Ascending aorta (tissue), 2 donors: ENCODE results near the gene ZMYND8. TPM values are rescaled to one million over a fixed set of nuclear protein-coding genes. Genes with fewer than 3 reads are reported as not detected.

Experiments used
- DNase-seq, 2 donors: peaks; one replicate each; pipeline ENCODE4 v3.0.0-alpha.2; 2019; ENCODE audit warnings: low spot score in 2 of 2
- H3K27ac ChIP-seq, 2 donors: fragments of 200-600 bp; sonication (generic); one replicate each; pipeline ENCODE4 v1.5.1; 2016 to 2017; ENCODE audit warnings: mild to moderate bottlenecking in 1 of 2
- H3K27me3 ChIP-seq: fragments of 200-600 bp; sonication (generic); one replicate; pipeline ENCODE4 v1.5.1; 2017
- H3K36me3 ChIP-seq, 2 donors: fragments of 200-600 bp; sonication (generic); one replicate each; pipeline ENCODE4 v1.5.1; 2016
- H3K4me1 ChIP-seq, 2 donors: fragments of 200-600 bp; sonication (generic); one replicate each; pipeline ENCODE4 v1.5.1; 2016 to 2017; ENCODE audit warnings: mild to moderate bottlenecking in 1 of 2
- H3K4me3 ChIP-seq, 2 donors: fragments of 200-600 bp; sonication (generic); one replicate each; pipeline ENCODE4 v1.5.1; 2016 to 2017; ENCODE audit warnings: mild to moderate bottlenecking in 1 of 2
- H3K9me3 ChIP-seq, 2 donors: fragments of 200-600 bp; sonication (generic); one replicate each; pipeline ENCODE4 v1.5.1; 2016
- intact Hi-C: fragments of 100-400 bp; cut with DNase I; formaldehyde crosslinking; loops from one replicate; pipeline ENCODE4 v1.15.1; 2023
- total RNA-seq: library from RNA; depleted of rRNA; stranded (reverse); fragments of >200 nt; gene quantifications from one replicate; pipeline ENCODE4 v1.1.0, GENCODE V29; 2016
- TF ChIP-seq, protein P1 (sequence below), 3 experiments: fragments of 200-600 bp in 2 of 3; fragments of 450-650 bp in 1 of 3; sonication (generic) in 2 of 3; IDR thresholded peaks; one replicate each; pipeline ENCODE4 v1.5.1; 2016 to 2019; ENCODE audit warnings: antibody characterized with exemption in 3 of 3, mild to moderate bottlenecking in 1 of 3, moderate library complexity in 1 of 3

The ZMYND8 gene
- total RNA-seq, 1 donor from 2014 or later, result 23.2 TPM

DNA sequence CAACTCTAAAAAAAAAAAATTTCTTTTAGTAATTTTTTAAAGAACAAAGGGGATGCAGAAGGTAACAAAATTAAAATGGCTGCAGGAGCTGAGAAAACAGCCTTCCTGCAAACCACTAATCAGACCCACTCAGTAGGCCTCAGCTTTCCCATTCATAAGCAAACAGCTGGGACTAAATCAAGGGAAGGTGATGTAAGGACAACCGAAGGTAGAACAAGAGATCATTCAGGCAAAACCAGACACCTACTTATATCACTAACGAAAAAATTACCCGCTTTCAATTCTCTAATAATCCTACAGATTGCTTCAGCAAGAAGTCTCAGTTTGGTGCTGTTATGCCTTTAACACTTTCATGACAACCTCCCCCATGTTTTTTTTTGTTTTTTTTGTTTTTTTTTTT, 124.0 kb downstream of the ZMYND8 start:
- no peaks in the 10 kb centered on the region for H3K9me3 ChIP-seq
- H3K4me1 ChIP-seq, result peaks cover 8 to 14% of the 10 kb centered on the region in 2 donors
- no peak for DNase-seq
- H3K27me3 ChIP-seq, result no peaks in the 10 kb centered on the region
- no peak overlapping the region for H3K4me3 ChIP-seq
- intact Hi-C loops, result no loop called here
- TF ChIP-seq, protein P1, sequence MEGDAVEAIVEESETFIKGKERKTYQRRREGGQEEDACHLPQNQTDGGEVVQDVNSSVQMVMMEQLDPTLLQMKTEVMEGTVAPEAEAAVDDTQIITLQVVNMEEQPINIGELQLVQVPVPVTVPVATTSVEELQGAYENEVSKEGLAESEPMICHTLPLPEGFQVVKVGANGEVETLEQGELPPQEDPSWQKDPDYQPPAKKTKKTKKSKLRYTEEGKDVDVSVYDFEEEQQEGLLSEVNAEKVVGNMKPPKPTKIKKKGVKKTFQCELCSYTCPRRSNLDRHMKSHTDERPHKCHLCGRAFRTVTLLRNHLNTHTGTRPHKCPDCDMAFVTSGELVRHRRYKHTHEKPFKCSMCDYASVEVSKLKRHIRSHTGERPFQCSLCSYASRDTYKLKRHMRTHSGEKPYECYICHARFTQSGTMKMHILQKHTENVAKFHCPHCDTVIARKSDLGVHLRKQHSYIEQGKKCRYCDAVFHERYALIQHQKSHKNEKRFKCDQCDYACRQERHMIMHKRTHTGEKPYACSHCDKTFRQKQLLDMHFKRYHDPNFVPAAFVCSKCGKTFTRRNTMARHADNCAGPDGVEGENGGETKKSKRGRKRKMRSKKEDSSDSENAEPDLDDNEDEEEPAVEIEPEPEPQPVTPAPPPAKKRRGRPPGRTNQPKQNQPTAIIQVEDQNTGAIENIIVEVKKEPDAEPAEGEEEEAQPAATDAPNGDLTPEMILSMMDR (IDR thresholded peaks at IDR 0.05), result no peak
- peaks cover 23 to 66% of the 10 kb centered on the region in 2 donors for H3K36me3 ChIP-seq
- H3K27ac ChIP-seq, result peak overlapping the region; percentile 48 to 72

DNA sequence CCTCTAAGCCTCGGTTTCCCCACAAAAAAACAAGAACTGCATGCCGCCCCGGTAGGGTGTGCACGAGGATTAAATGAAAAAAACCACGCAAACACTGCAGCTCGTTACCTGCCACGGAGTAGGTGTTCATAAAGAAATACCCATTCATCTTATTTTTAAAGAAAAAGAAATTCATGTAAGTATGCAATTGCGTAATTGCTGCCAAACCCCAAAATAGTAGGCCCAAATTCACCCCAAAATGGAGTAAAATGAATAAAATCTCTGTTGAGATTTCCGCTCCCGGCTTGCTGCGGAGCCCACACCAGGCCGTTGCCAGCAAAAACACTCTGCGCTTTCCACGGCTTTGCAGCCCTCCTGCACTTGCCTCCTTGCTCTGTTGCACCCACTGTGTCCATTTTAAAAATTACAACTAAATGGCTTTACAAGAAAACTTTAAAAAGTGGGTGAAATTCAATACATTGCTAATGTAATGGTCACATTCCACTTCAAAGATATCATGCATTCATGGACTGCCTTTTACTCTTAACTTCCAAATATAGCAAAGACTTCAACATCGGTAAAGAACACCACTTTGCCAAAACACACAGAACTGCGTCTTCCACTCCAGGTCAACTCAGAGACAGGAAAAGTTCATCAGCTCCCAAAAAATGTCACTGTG, 125.0 kb downstream of the ZMYND8 start:
- Histone ChIP-seq H3K27me3 (no peaks in the 10 kb centered on the region), H3K36me3 (peaks cover 27 to 67% of the 10 kb centered on the region in 2 donors), H3K4me1 (peaks cover 8 to 14% of the 10 kb centered on the region in 2 donors), H3K27ac (peak overlapping the region; percentile 48 to 72), H3K9me3 (no peaks in the 10 kb centered on the region), H3K4me3 (peak overlapping the region; percentile 10 to 33)
- intact Hi-C loops, result no loop called here
- TF ChIP-seq, protein P1 (IDR thresholded peaks at IDR 0.05), result peak in 2 of 3 experiments; percentile 19 to 26
- no peak for DNase-seq

DNA sequence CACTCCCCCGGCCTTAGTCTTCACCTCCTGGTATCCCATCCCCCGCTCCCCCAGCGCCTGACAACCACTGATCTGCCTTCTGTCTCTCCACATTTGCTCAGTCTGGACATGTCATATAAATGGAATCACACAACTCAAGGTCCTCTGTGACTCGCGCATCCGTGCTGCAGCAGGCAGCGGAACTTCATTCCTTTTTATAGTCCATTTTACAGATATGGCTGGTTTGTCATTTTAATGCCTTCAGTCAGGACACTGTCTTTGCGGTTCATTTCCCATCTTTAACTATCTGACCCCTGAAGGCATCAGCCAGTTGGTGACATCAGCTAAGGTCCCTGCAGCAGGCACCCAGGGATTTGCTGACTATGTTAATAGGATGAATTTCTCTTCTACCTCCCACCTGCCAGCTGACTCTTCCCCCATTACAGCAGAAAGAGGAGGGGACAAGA, 125.7 kb downstream of the ZMYND8 start:
- Histone ChIP-seq H3K36me3 (peaks cover 31 to 67% of the 10 kb centered on the region in 2 donors), H3K4me1 (peaks cover 8 to 14% of the 10 kb centered on the region in 2 donors), H3K27ac (peak overlapping the region; percentile 17 to 72), H3K9me3 (no peaks in the 10 kb centered on the region), H3K4me3 (no peak overlapping the region), H3K27me3 (no peaks in the 10 kb centered on the region)
- no peak for DNase-seq
- intact Hi-C loops, result no loop called here
- TF ChIP-seq, protein P1 (IDR thresholded peaks at IDR 0.05), result no peak

DNA sequence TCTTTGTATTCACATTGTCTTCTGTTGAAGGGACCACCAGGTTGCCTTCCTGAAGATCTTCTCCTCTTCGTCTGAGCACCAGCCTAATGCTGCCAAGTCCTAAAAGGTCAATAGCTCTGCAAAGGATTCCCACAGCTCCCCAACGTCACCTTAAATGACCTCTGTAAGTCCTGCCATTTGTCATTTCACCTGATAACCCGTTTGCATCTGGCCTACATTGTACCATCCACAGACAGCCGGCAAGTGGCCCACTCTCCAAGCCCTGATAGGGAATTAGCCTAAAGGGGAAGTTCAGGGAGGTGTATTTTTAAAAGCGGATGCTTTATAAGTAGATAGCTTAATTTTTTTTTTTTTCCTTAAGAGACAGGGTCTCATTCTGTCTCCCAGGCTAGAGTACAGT, 127.8 kb downstream of the ZMYND8 start:
- Histone ChIP-seq H3K27me3 (no peaks in the 10 kb centered on the region), H3K27ac (no peak overlapping the region), H3K36me3 (peaks cover 31 to 64% of the 10 kb centered on the region in 2 donors), H3K9me3 (no peaks in the 10 kb centered on the region), H3K4me1 (peaks cover 8 to 14% of the 10 kb centered on the region in 2 donors), H3K4me3 (no peak overlapping the region)
- intact Hi-C loops, result no loop called here
- no peak for DNase-seq
- TF ChIP-seq, protein P1 (IDR thresholded peaks at IDR 0.05), result no peak

DNA sequence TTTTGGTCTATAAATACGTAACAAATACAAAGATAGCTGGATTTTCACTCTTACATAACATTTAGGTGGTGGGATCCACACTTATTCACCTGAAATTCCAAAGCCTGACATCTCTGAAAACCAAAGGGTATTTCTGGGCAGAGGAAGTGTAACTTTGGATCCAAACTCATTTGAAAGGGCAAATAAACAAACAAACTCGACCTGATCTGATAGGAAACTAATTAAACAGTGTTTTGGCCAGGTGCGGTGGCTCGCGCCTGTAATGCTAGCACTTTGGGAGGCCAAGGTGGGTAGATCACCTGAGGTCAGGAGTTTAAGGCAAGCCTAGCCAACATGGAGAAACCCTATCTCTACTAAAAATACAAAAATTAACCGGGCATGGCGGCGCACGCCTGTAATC, 128.9 kb downstream of the ZMYND8 start:
- Histone ChIP-seq H3K36me3 (peaks cover 40 to 72% of the 10 kb centered on the region in 2 donors), H3K27ac (no peak overlapping the region), H3K4me3 (no peak overlapping the region), H3K9me3 (no peaks in the 10 kb centered on the region), H3K4me1 (peaks cover 8 to 14% of the 10 kb centered on the region in 2 donors), H3K27me3 (no peaks in the 10 kb centered on the region)
- TF ChIP-seq, protein P1 (IDR thresholded peaks at IDR 0.05), result no peak
- intact Hi-C loops, result no loop called here
- no peak for DNase-seq
